K562 (cell line): ENCODE data around the gene TDRD10. TPM values are rescaled to one million over a fixed set of nuclear protein-coding genes. Genes with fewer than 3 reads are reported as not detected.

ENCODE experiments used
- ATAC-seq: fragments of 200-7000 bp; cut with Tn5 transposase; 3 replicates; pipeline ENCODE4 v1.9.1; 2020; ENCODE audit warnings: moderate library complexity
- BruUV-seq: library from RNA; stranded (reverse); fragments of 400-500 nt; replicated peaks from 2 replicates; lab custom pipeline; 2021; lab: Mats Ljungman, UMichigan
- CTCF ChIA-PET: fragments of 300-600 bp; formaldehyde crosslinking; extraction: SDS; loops from one replicate; lab custom pipeline; 2021; ENCODE audit warnings: low intra/inter-chr PET ratio; lab: Yijun Ruan, JAX
- POLR2A ChIA-PET: fragments of 300-600, 350-650 bp; sonication (Branson Sonifier 250); formaldehyde crosslinking; extraction: SDS; loops from one replicate; lab custom pipeline; 2021; ENCODE audit warnings: antibody characterized with exemption, inconsistent platforms; lab: Yijun Ruan, JAX
- DNase-seq, 4 experiments: peaks; one replicate each; pipeline versions ENCODE4 v3.0.0 to v3.0.0-alpha.2; 2011 to 2018; ENCODE audit warnings: low spot score in 3 of 4, mixed read lengths in 3 of 4; ENCODE audit errors: extremely low read depth in 1 of 4
- FAIRE-seq: peaks from 2 replicates; lab custom pipeline; 2011; peaks lifted over from hg19 to GRCh38; lab: Jason Lieb, UNC
- H2AFZ ChIP-seq: 2 replicates; pipeline ENCODE4 v1.6.0; 2011; ENCODE audit warnings: low read depth, low read length, control low read depth, inconsistent platforms
- H3K27ac ChIP-seq: fragments of 200-600 bp; 3 replicates; pipeline ENCODE4 v1.8.0; 2011; ENCODE audit warnings: low read depth, mild to moderate bottlenecking, control low read depth, inconsistent platforms, low read length, moderate library complexity, mixed read lengths; ENCODE audit errors: extremely low read depth
- H3K27me3 ChIP-seq, 2 experiments: fragments of 300-600 bp in 1 of 2; 2 replicates in 1 of 2; 3 replicates in 1 of 2; pipeline versions ENCODE4 v1.6.0 to v1.8.0; 2011; ENCODE audit warnings: inconsistent platforms in 2 of 2, low read length in 2 of 2, mild to moderate bottlenecking in 1 of 2, mixed read lengths in 1 of 2, moderate library complexity in 1 of 2; ENCODE audit not compliant: control insufficient read depth in 2 of 2, insufficient read depth in 2 of 2
- H3K36me3 ChIP-seq: fragments of 300-600 bp; 3 replicates; pipeline ENCODE4 v1.8.0; 2011; ENCODE audit warnings: mild to moderate bottlenecking, low read length, inconsistent platforms; ENCODE audit not compliant: control insufficient read depth, insufficient read depth
- H3K4me1 ChIP-seq, 2 experiments: fragments of 200-600 bp in 1 of 2; replicated peaks in 1 of 2; 2 replicates in 1 of 2; 3 replicates in 1 of 2; pipeline versions ENCODE4 v1.5.1 to v1.8.0; 2011; ENCODE audit warnings: inconsistent platforms in 2 of 2, low read length in 2 of 2, mild to moderate bottlenecking in 1 of 2, mixed read lengths in 1 of 2, moderate library complexity in 1 of 2; ENCODE audit not compliant: control insufficient read depth in 2 of 2, insufficient read depth in 2 of 2
- H3K4me2 ChIP-seq: 2 replicates; pipeline ENCODE4 v1.6.1; 2011; ENCODE audit warnings: low read length, control low read depth, inconsistent platforms, mixed read lengths; ENCODE audit not compliant: insufficient read depth
- H3K4me3 ChIP-seq: fragments of 200-600 bp; sonication (generic), shearing (Covaris generic); 2 replicates; pipeline ENCODE4 v1.5.1; 2016; ENCODE audit warnings: control low read depth, inconsistent platforms
- H3K79me2 ChIP-seq: fragments of 200-600 bp; 3 replicates; pipeline ENCODE4 v1.8.0; 2011; ENCODE audit warnings: low read length, inconsistent platforms; ENCODE audit not compliant: control insufficient read depth, insufficient read depth
- H3K9ac ChIP-seq, 2 experiments: 2 replicates each; pipeline versions ENCODE4 v1.6.0 to v1.6.1; 2011; ENCODE audit warnings: low read depth in 2 of 2, low read length in 2 of 2, control low read depth in 1 of 2, inconsistent platforms in 1 of 2, mild to moderate bottlenecking in 1 of 2, mixed read lengths in 1 of 2; ENCODE audit not compliant: insufficient read depth in 1 of 2
- H3K9me1 ChIP-seq: one replicate; pipeline ENCODE4 v1.6.0; 2011; ENCODE audit warnings: inconsistent platforms, mild to moderate bottlenecking, low read length, moderate library complexity; ENCODE audit not compliant: control insufficient read depth, insufficient read depth
- H3K9me3 ChIP-seq: replicated peaks from 2 replicates; pipeline ENCODE4 v1.5.1; 2011; ENCODE audit warnings: low read depth, low read length, inconsistent platforms; ENCODE audit not compliant: control insufficient read depth, insufficient read depth
- H4K20me1 ChIP-seq: replicated peaks from 2 replicates; pipeline ENCODE4 v1.6.1; 2011; ENCODE audit warnings: low read length, inconsistent platforms, mixed read lengths; ENCODE audit not compliant: control insufficient read depth, insufficient read depth
- AFF1 ChIP-seq, 2 experiments: fragments of 450-650 bp; IDR thresholded peaks; 2 replicates each; pipeline ENCODE4 v1.6.1; 2018; ENCODE audit warnings: mild to moderate bottlenecking in 2 of 2, low read depth in 1 of 2; ENCODE audit not compliant: partially characterized antibody in 2 of 2
- BHLHE40 ChIP-seq: IDR thresholded peaks from 2 replicates; pipeline ENCODE4 v1.6.1; 2011; ENCODE audit warnings: low read length, improper control_type of control experiment
- CBFB ChIP-seq: sonication (generic); formaldehyde crosslinking; IDR thresholded peaks from 2 replicates; pipeline ENCODE4 v1.4.0; 2020; ENCODE audit warnings: mild to moderate bottlenecking, missing genetic modification reagents
- CGGBP1 ChIP-seq: fragments of 250-450 bp; sonication (Bioruptor Pico); IDR thresholded peaks from 2 replicates; pipeline ENCODE4 v1.9.0; 2021; ENCODE audit warnings: mild to moderate bottlenecking
- FUS ChIP-seq: fragments of 200-400 bp; formaldehyde crosslinking; optimal IDR thresholded peaks from 2 replicates; pipeline ENCODE3; 2017; ENCODE audit warnings: low read depth, low read length
- IRF1 ChIP-seq: sonication (generic); formaldehyde crosslinking; IDR thresholded peaks from 2 replicates; pipeline ENCODE4 v1.8.0; 2022; ENCODE audit warnings: missing genetic modification reagents, mild to moderate bottlenecking, borderline replicate concordance
- KAT8 ChIP-seq: fragments of 450-650 bp; IDR thresholded peaks from 2 replicates; pipeline ENCODE4 v1.6.1; 2016; ENCODE audit warnings: low read depth, mild to moderate bottlenecking
- MED1 ChIP-seq: sonication (generic); formaldehyde crosslinking; IDR thresholded peaks from 2 replicates; pipeline ENCODE4 v1.8.1; 2023; ENCODE audit warnings: missing genetic modification reagents, borderline replicate concordance
- NFIC ChIP-seq: fragments of 450-650 bp; IDR thresholded peaks from 2 replicates; pipeline ENCODE4 v1.6.1; 2017; ENCODE audit warnings: mild to moderate bottlenecking, inconsistent platforms
- TGIF2 ChIP-seq: sonication (generic); formaldehyde crosslinking; IDR thresholded peaks from 2 replicates; pipeline ENCODE4 v1.8.1; 2022; ENCODE audit warnings: mild to moderate bottlenecking, missing genetic modification reagents, moderate library complexity
- ZNF274 ChIP-seq: IDR thresholded peaks from 2 replicates; pipeline ENCODE4 v1.6.1; 2011; ENCODE audit warnings: low read depth, mild to moderate bottlenecking, low read length, moderate library complexity, borderline replicate concordance
- ZNF668 ChIP-seq: fragments of 250-450 bp; sonication (Bioruptor Pico); IDR thresholded peaks from 2 replicates; pipeline ENCODE4 v1.8.0; 2022; ENCODE audit warnings: mild to moderate bottlenecking, inconsistent platforms
- WGBS: fragments of 100-300 bp; shearing (Covaris generic); methylation state at CpG from one replicate; pipeline ENCODE4 v1.1.6; 2016; ENCODE audit warnings: low coverage, mixed read lengths; ENCODE audit not compliant: insufficient coverage; ENCODE audit errors: missing lambda C conversion rate; 5-methylcytosine and 5-hydroxymethylcytosine counted together
- in situ Hi-C: fragments of 300-500 bp; cut with MboI; formaldehyde crosslinking; loops from 4 replicates; pipeline ENCODE4 v1.15.0; 2018; ENCODE audit warnings: inconsistent platforms, mixed read lengths
- intact Hi-C: fragments of 100-400 bp; cut with micrococcal nuclease; formaldehyde crosslinking; loops from 2 replicates; pipeline ENCODE4 v1.14.2; 2022
- polyA plus RNA-seq, 8 experiments: library from polyadenylated mRNA; depleted of rRNA in 4 of 8; stranded (reverse) in 5 of 8; unstranded in 3 of 8; fragments of >200 nt; fragmentation: Nextera tagmentation in 2 of 8; fragmentation: Illumina TruSeq in 1 of 8; extraction: Ambion mirVana in 2 of 8; extraction: Trizol in 1 of 8; gene quantifications; 2 replicates each; pipeline versions ENCODE4 v1.2.1 to v1.2.3, GENCODE V29; 2011 to 2014; ENCODE audit warnings: inconsistent platforms in 1 of 8, missing spikeins in 1 of 8
- total RNA-seq, 7 experiments: library from RNA; depleted of rRNA in 6 of 7; stranded (reverse); fragments of >200 nt in 6 of 7; fragmentation: Illumina TruSeq in 2 of 7; extraction: Trizol in 2 of 7; gene quantifications; 2 replicates each; pipeline versions ENCODE4 v1.2.1 to v1.2.3, GENCODE V29; 2011 to 2021; ENCODE audit warnings: low replicate concordance in 1 of 7

TDRD10 gene
- total and polyA plus RNA-seq, 9 of the 15 experiments (the other 6 are each of a cell fraction or from before 2014, with no cell fraction given) = not detected

DNA sequence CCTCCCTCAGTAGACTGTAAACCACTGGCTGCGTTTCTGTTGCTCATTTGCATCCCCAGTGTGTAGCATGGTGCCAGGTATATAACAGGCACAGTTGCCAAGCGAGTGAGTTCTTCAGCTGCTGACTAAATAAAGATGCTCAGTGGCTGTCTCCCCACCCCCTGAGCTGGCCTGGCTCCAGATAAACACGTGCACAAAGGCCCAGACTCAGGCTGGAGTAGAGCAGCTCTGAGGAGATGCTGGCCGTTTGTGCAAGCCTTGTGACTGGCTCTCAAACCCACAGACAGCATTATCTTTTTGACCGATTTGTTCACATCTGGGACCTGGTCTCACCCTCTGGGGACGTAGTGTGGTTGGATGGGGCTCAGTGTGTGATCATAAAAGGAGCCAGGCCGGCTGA lies 72.7 kb downstream of the TDRD10 start:
- Histone ChIP-seq H3K27ac (no peak overlapping the region), H3K9ac (no peak overlapping the region), H3K9me3 (no peaks in the 10 kb centered on the region), H3K4me1 (peaks cover 0 to 9% of the 10 kb centered on the region in 2 experiments; a peak in 2 of 5 replicates), H3K4me2 (no peak overlapping the region), H2AFZ (no peak overlapping the region), H3K36me3 (peaks cover 10% of the 10 kb centered on the region; the same call in 2 of the 3 replicates), H4K20me1 (peaks cover 18% of the 10 kb centered on the region), H3K4me3 (no peak overlapping the region), H3K79me2 (no peaks in the 10 kb centered on the region), H3K9me1 (peaks cover 3% of the 10 kb centered on the region)
- FAIRE-seq (no peak), DNase-seq (peak in 1 of 4 experiments; percentile 36), ATAC-seq (no peak)
- in situ Hi-C loops = no loop called here
- intact Hi-C loops = no loop called here
- 0% methylated on average over 7 of the region's 7 CpGs for WGBS
- ChIA-PET POLR2A (interaction anchor here (0.6 to 1.2 kb wide), 2 partner anchors 16 to 296 kb away, joined by 3 read pairs; no protein-coding TSS in a partner anchor), CTCF (no interaction called here)
- TF ChIP-seq ZNF668 (CRISPR knock-in tag) (no peak), MED1 (CRISPR knock-in tag) (no peak), KAT8 (no peak), CBFB (CRISPR knock-in tag) (no peak), TGIF2 (no peak), NFIC (peak; percentile 74), ZNF274 (no peak), AFF1 (IDR thresholded peaks at IDR 0.05; ENCODE audit: low read depth in 1 of 2, partially characterized antibody in 2 of 2) (no peak), BHLHE40 (peak; percentile 54; the same call in 1 of the 2 replicates), IRF1 (CRISPR knock-in tag) (no peak), CGGBP1 (no peak), FUS (no peak)
- TF ChIP-seq, all 486 proteins: peak for 2
- BruUV-seq = no TSS peak
- peaks cover 19 to 42% of the 10 kb centered on the region in 2 experiments; a peak in 4 of 5 replicates for H3K27me3 ChIP-seq
